NCI-H2171 treated with DMSO at 0.1 percent for 48 hours (cell line): ENCODE measurements around the gene RBM15.

Experiments used
- DNase-seq: peaks from one replicate; lab custom pipeline; 2025; lab: John Stamatoyannopoulos, UW

Gene RBM15

DNA sequence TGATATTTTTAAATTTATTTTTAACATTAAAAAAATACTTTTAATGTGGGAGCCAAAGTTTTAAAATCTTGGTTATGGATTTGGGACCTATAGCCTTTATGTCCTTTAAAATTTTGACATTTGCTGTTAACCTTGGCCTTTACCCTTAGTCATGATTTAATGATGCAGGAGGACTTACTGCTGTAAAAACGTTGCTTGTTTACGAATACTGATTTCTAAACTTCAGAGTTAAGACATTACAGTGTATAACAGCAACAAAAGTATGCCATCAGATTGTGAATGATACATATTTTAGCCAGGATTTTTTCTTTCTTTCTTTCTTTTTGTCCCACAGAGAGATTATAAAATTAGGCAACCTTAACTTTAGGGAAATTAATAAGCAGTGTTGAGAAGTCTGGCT lies 8.9 kb downstream of the RBM15 start:
- DNase-seq: no peak

- DNase-seq: no peak
These were observed 9.6 kb downstream of the RBM15 start for GRCh38 chr1:110348771-110349170.

- no peak for DNase-seq
These were observed 11.2 kb downstream of the RBM15 start for GRCh38 chr1:110350360-110350759.

- no peak for DNase-seq
These were observed 16.1 kb downstream of the RBM15 start for GRCh38 chr1:110355321-110355720.

DNA sequence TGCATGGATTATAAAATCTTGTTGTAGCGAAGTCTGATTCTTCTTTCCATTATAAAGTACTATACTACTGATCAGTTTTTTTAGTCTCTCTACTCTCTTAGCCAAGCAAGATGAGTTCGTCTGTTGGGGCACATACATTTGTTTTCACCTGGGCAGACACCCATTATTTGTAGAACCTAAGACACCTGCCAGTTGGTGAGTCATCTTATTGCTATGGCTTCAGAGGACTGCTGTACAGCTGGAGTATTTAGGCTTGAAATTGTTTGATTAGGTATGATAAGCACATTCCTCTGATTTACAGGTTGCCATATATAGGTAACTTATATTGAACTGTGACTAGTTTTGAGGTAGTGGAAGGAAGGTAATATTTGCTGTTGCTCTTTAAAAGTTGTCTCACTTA lies 17.2 kb downstream of the RBM15 start:
- peak; percentile 22 for DNase-seq

DNA sequence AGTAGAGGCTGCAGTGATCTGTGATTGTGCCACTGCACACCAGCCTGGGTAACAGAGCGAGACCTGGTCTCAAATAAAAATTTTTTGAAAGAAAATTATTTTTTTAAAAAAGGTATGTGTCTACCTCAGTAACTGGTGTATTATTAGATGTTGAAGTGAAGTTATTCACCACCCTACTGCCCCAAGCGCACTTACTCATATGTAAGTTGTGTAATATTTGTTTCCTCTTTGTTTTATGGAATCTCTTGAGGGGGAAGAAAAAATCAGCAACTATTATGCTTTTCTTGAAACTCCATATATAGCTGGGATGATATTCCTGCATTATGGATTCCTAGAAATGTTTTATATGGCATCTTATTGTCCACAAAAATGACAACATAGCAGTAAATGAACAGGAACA lies 21.3 kb downstream of the RBM15 start:
- no peak for DNase-seq

DNA sequence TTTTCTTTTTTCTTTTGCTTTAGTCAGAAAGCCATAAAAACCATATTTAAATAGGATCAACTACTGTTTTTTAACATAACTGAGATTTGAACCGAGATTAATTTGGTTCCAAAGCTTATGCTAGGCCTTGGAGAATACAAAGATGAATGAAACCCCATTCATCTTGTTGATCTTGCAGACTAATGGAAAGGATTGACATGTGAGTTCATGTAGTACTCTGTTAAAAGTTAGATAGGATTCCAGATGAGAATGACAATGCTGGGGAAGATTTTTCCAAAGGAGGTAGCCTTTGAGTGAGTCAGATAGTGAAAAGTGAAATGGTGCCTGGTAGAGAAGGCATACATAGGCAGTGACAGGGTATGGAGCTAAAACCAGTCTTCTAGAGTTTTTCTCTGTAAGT lies 22.7 kb downstream of the RBM15 start:
- DNase-seq: no peak

- no peak for DNase-seq
These were observed 25.0 kb downstream of the RBM15 start for GRCh38 chr1:110364221-110364620.

GRCh38 chr1:110370827-110371226 lies 31.6 kb downstream of the RBM15 start:
- no peak for DNase-seq

DNA sequence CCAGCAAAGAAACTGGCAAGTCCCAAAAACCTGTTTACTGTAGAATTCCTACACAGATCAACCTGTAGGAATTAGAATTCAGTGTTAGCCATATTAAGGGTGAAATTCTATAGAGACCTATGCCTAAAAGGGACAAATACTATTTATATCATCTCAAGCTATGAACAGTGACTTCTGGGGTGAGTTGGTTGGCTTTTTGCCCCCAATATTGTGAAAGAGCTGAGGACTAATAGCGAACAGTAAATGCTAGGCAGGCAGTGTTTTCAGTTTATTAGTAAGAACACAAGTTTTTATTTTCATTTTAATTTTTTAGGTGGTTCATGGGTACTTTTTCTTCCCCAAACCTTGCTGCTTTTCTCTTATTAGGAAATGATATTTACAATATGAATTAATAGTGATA lies 36.3 kb downstream of the RBM15 start:
- no peak for DNase-seq

- DNase-seq: no peak
These were observed 41.6 kb downstream of the RBM15 start for GRCh38 chr1:110380672-110381283.

- peak; percentile 13 for DNase-seq
These were observed 44.2 kb downstream of the RBM15 start for GRCh38 chr1:110383251-110383990.

GRCh38 chr1:110384581-110385321 lies 45.6 kb downstream of the RBM15 start:
- no peak for DNase-seq

GRCh38 chr1:110385369-110385768 lies 46.2 kb downstream of the RBM15 start:
- DNase-seq: no peak

DNA sequence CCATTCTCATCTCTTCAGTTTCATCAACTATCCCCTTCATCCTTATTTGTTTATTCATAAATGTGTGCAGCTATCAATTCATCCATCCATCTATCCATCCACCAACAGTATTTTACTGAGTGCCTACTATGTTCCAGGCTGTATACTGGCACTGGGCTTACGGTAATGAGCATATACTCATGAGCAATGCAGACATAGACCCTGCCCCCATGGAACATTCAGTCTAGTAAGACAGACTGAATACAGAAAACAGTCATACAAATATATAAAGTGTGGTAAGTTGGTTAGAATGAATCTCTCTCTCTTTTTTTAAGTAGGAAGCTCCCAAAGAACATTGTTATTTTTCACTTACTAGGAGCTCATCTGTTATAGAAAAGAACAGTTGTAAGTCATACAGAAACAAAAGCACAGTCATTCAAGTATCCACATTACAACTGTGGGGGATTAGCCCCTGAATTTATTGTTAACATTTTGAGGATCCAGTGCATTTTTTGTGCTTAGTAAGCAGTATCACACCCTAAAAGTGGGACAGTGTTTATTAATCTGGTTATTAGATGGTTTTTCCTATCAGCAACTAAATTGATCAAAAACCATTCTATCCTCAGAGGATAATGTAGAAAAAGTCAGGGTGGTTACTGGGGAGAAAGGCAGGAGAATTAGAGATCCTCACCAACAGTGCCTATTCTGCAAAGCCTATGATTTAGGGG lies 48.0 kb downstream of the RBM15 start:
- no peak for DNase-seq

DNA sequence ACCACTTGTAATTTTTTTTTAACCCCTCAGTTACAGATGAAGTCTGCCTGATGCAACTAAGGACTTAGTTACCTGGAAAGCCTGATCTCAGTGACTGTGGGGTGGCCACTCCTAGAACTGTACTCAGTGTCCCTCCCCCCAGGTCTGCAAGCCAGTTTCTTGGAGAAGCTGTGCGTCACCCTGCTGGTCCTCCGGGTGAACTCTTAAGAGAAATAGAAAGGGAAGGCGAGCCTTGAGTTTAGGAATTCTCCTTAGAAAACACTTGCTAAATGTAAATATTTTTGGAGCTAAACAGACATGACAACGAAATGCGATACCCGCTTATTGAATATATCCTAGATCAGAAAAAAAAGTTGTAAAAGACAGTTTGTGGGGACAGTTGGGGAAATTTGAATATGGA lies 50.9 kb downstream of the RBM15 start:
- no peak for DNase-seq

GRCh38 chr1:110390692-110391245 lies 51.6 kb downstream of the RBM15 start, which contains the start of gene SLC16A4:
Gene SLC16A4 (minus strand): TSS chr1:110391026. CDS start chr1:110389323, 1,703 bp downstream.
- DNase-seq: peak; percentile 54

DNA sequence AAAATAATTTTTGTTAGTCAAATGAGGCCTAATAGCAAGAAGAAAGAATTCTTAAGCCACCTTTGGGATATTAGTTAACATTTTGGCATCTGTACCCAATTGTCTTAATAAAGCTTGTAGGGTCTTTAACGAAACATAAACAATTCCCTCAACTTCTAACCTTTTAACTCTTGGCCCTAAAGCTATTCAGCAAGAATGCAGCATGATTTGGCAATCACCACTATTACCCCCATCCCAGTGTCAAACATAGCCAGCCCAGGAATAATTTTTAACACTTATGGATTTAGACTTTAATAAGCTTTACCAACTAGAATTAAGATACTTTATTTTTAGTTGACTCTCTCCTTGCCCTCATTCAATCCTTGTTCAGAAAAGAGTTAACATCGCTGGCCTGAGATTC lies 54.1 kb downstream of the RBM15 start:
- no peak for DNase-seq

DNA sequence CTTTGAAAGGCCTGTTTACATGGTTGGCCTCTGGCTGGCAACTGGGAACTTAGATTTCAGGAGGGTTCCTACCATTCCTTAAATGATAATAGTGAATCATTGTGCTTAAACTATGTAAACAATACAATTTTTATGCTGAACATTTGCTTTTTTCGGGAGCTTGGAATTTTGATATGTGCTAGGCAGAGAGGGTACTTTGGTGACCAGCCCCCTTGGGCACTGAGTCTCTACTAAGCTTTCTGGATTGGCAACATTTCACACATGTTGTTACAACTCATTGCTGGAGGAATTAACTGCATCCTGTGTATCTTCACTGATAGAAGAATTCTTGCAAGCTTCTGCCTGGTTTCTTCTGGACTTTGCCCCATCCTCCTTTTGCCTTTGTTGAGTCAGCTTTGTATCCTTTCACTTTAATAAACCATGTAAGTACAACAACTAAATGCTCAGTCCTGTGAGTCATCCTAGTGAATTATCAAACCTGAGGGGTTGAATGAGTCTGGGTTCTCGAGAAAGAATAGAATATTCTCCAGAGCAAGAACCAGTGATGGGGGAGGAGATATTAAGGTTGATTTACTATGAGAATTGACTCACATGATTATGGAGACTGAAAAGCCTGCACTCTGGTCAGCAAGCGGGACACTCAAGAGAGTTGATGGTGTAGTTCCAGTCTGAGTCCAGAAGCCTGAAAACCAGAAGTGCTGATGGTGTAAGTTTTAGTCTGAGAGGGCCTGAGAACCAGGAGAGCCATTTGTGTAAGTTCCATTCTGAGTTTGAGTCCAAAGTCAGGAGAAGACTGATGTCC lies 54.7 kb downstream of the RBM15 start:
- DNase-seq: no peak

DNA sequence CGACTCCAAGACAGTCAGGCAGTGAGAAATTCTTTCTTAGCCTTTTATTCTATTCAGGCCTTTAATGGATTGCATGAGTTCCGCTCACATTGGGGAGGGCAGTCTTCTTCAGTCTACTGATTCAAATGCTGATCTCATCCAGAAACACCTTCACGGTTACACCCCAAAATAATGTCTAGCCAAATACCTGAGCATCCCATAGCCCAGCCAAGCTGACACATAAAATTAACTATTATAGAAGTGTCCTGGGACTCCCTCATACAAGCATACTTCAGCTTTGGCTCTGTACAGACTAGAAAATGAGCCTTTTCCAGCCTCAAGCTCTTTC lies 55.3 kb downstream of the RBM15 start:
- no peak for DNase-seq
